ENCODE results near the gene KLF13.

Gene KLF13

DNA sequence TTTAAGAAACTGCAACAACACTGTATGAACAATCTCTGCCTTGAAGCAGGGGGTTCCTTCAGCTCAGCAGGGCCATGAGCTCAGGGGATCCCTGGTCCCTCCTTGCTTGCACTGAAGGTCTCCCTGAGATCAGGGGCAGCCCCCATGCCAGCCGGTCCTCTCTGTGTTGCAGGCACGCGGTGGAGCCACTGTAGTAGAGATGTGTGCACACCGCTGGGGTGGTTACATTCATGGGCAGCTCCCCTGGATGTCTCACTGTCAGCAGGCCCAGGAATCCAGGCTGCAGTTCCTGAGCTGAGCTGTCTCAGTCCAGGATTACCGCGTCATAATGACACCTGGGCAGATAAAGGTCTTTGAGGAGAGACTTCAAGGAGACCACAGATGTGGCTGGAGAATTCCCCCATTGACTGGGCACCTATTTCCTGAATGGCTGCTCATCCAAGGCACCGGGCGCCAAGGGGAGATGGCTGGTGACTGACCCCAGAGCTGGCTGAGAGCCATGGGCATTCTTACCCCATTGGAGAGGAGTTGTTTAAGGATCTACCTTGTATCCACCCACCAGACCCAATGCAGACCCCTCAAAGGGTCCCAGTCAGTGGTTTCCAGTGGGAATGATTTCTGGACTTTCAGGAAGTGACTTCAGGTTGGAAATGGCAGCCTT is 10.4 kb upstream of the KLF13 start:
- Mint-ChIP-seq H3K4me1 (ENCODE audit: low read depth) (peaks cover 35% of the 10 kb centered on the region), H3K27ac (no peak overlapping the region), H3K9me3 (peaks cover 10% of the 10 kb centered on the region), H3K36me3 (ENCODE audit: low read depth) (no peaks in the 10 kb centered on the region), H3K27me3 (peaks cover 4% of the 10 kb centered on the region), H3K4me3 (no peak overlapping the region)
- intact Hi-C loops (cut with micrococcal nuclease), result no loop called here

GRCh38 chr15:31317017-31317416 is 9.6 kb upstream of the KLF13 start:
- peaks cover 35% of the 10 kb centered on the region for H3K4me1 Mint-ChIP-seq (ENCODE audit: low read depth)
- H3K27ac Mint-ChIP-seq, result no peak overlapping the region
- H3K4me3 Mint-ChIP-seq, result no peak overlapping the region

GRCh38 chr15:31317421-31318327 is 9.0 kb upstream of the KLF13 start:
- Mint-ChIP-seq H3K36me3 (ENCODE audit: low read depth) (no peaks in the 10 kb centered on the region), H3K4me1 (ENCODE audit: low read depth) (peaks cover 38% of the 10 kb centered on the region), H3K27me3 (peaks cover 4% of the 10 kb centered on the region), H3K27ac (no peak overlapping the region), H3K9me3 (peaks cover 10% of the 10 kb centered on the region), H3K4me3 (no peak overlapping the region)
- intact Hi-C loops (cut with micrococcal nuclease), result no loop called here

More at GRCh38 chr15:31317017-31317416, 9.6 kb upstream of the KLF13 start:
- Mint-ChIP-seq H3K36me3 (ENCODE audit: low read depth) (no peaks in the 10 kb centered on the region), H3K9me3 (peaks cover 10% of the 10 kb centered on the region), H3K27me3 (peaks cover 4% of the 10 kb centered on the region)
- intact Hi-C loops (cut with micrococcal nuclease), result no loop called here

- Mint-ChIP-seq H3K4me1 (ENCODE audit: low read depth) (peaks cover 45% of the 10 kb centered on the region), H3K4me3 (no peak overlapping the region), H3K27me3 (peaks cover 4% of the 10 kb centered on the region), H3K9me3 (peaks cover 6% of the 10 kb centered on the region), H3K36me3 (ENCODE audit: low read depth) (peaks cover 4% of the 10 kb centered on the region), H3K27ac (no peak overlapping the region)
- intact Hi-C loops (cut with micrococcal nuclease), result no loop called here
Measured at GRCh38 chr15:31318429-31318828, 8.2 kb upstream of the KLF13 start.

DNA sequence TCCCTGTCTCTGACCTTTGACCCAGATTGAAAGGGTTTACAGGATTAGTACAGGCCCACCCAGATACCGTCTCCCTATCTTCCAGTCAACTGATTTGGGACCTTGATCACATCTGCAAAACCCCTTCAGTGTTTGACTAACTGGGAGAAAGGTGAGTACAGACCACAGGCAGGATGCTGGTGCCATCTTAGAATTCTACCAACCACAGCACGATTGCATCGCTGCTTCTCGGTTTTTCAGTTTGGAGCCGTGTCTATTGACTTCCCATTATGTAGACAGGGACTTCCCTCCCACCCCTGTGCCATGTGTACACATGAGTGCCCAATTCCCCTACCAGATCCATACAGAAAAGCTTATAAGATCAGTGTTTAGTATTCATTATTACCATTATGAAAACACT is 6.6 kb upstream of the KLF13 start:
- Mint-ChIP-seq H3K4me1 (ENCODE audit: low read depth) (peaks cover 61% of the 10 kb centered on the region), H3K9me3 (no peaks in the 10 kb centered on the region), H3K27ac (peak overlapping the region; percentile 11), H3K36me3 (ENCODE audit: low read depth) (peaks cover 10% of the 10 kb centered on the region), H3K27me3 (peaks cover 2% of the 10 kb centered on the region), H3K4me3 (no peak overlapping the region)
- intact Hi-C loops (cut with micrococcal nuclease), result no loop called here

DNA sequence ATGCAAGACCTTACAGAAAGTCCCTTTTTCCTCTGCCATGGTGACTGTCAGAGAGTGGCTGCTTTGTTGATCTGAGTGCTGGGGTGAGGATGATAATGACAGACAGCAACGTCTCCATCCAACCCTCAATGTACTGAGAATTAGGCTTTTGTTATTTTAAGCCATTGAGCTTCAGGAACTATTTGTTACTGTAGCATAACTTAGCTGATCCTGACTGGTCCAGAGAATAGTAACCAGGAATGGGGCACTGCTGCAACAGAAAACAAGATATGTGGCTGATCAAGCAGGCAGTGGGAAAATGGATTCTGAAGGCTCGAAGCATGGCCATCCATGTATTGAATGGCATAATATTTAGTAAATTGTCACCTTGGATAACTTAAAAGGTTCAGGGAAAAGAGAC is 5.2 kb upstream of the KLF13 start:
- Mint-ChIP-seq H3K4me3 (no peak overlapping the region), H3K27ac (no peak overlapping the region), H3K4me1 (ENCODE audit: low read depth) (peaks cover 62% of the 10 kb centered on the region), H3K27me3 (peaks cover 2% of the 10 kb centered on the region), H3K9me3 (no peaks in the 10 kb centered on the region), H3K36me3 (ENCODE audit: low read depth) (peaks cover 17% of the 10 kb centered on the region)
- intact Hi-C loops (cut with micrococcal nuclease), result no loop called here

GRCh38 chr15:31322504-31322903 is 4.1 kb upstream of the KLF13 start:
- peaks cover 54% of the 10 kb centered on the region for H3K4me1 Mint-ChIP-seq (ENCODE audit: low read depth)
- no peak overlapping the region for H3K4me3 Mint-ChIP-seq
- H3K27me3 Mint-ChIP-seq, result peaks cover 2% of the 10 kb centered on the region
- H3K9me3 Mint-ChIP-seq, result no peaks in the 10 kb centered on the region
- H3K36me3 Mint-ChIP-seq (ENCODE audit: low read depth), result peaks cover 17% of the 10 kb centered on the region
- H3K27ac Mint-ChIP-seq, result peak overlapping the region; percentile 27
- intact Hi-C loops (cut with micrococcal nuclease), result no loop called here

- H3K36me3 Mint-ChIP-seq (ENCODE audit: low read depth), result peaks cover 26% of the 10 kb centered on the region
- peak overlapping the region; percentile 94 for H3K4me3 Mint-ChIP-seq
- peak overlapping the region; percentile 97 for H3K27ac Mint-ChIP-seq
- H3K9me3 Mint-ChIP-seq, result no peaks in the 10 kb centered on the region
- peaks cover 50% of the 10 kb centered on the region for H3K4me1 Mint-ChIP-seq (ENCODE audit: low read depth)
- no peaks in the 10 kb centered on the region for H3K27me3 Mint-ChIP-seq
- intact Hi-C loops (cut with micrococcal nuclease), result no loop called here
Measured at GRCh38 chr15:31323627-31324026, 3.0 kb upstream of the KLF13 start.

GRCh38 chr15:31324186-31324585 is 2.4 kb upstream of the KLF13 start:
- Mint-ChIP-seq H3K27ac (peak overlapping the region; percentile 97), H3K4me3 (peak overlapping the region; percentile 94), H3K9me3 (no peaks in the 10 kb centered on the region), H3K27me3 (no peaks in the 10 kb centered on the region), H3K36me3 (ENCODE audit: low read depth) (peaks cover 32% of the 10 kb centered on the region), H3K4me1 (ENCODE audit: low read depth) (peaks cover 53% of the 10 kb centered on the region)
- intact Hi-C loops (cut with micrococcal nuclease), result no loop called here

DNA sequence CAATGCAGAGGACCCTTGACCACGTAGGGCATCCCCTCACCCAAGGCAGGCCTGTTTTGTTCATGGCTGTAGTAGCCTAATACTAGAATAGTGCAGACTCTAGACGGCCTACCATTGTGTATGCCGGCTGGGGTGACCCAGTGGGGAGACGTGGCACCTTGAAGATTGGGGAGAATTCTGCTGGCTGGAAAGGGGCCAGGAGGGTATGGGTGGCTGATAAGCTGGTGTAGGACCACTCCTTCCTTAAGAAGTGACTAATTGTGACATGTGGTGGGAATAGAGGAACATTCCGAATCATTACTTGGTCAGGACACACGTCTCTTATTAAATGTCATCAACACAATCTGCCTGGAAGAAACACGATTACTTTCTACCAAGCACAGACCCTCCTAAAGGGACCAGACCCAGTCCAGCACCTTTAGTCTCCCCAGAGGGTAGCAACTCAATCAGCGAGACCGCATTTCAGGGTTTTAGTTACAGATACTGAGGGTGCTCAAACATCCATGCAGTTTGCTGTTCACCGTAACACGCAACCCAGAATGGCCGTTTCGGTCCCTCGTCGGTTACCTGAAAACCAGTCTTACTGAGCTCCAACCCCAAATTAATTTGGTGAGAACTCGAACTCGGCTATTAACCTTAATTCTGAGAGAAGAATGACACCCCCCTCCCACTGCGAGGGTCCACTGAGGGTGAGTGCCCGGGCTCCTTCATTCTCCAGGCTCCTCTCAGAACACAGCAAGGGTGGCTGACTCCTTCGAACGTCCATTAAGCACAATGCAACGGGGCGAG is 1.6 kb upstream of the KLF13 start:
- Mint-ChIP-seq H3K27me3 (no peaks in the 10 kb centered on the region), H3K4me1 (ENCODE audit: low read depth) (peaks cover 53% of the 10 kb centered on the region), H3K36me3 (ENCODE audit: low read depth) (peaks cover 40% of the 10 kb centered on the region), H3K4me3 (peak overlapping the region; percentile 94), H3K9me3 (no peaks in the 10 kb centered on the region), H3K27ac (peak overlapping the region; percentile 97)
- intact Hi-C loops (cut with micrococcal nuclease), result no loop called here

DNA sequence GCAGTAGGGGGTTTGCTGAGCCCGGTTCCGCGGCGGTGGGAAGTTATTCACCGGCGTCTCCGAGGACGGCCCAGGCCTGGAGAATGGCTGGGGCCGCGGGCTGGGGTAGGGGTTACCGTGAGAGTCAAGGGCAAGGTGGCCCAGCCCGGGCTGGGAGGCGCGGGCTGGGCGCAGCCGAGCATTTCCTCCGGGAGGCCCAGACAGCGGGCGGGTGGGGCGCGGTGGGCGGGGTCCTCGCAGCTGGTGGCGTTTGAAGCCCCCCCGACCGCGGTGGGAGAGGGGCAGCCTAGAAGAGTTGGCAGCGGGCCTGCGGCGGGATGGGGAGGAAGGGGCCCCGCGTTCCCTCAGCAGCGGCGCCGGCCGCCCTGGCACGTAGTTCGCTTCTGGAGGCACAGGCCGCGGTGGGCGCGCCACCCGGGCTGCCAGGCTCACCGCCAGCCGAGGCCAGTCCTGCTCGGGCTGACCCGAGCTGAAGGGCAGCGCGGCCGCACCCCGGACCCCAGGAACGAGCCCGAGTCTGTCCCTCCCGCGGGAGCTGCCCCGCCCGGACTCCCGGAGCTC is 960 bp upstream of the KLF13 start:
- intact Hi-C loops (cut with micrococcal nuclease), result loop anchor here (1.0 to 2.0 kb wide), 2 partner anchors 109 kb away; no protein-coding TSS in a partner anchor
- H3K4me1 Mint-ChIP-seq (ENCODE audit: low read depth), result peaks cover 54% of the 10 kb centered on the region
- H3K4me3 Mint-ChIP-seq, result peak overlapping the region; percentile 94
- H3K27me3 Mint-ChIP-seq, result no peaks in the 10 kb centered on the region
- no peaks in the 10 kb centered on the region for H3K9me3 Mint-ChIP-seq
- peaks cover 47% of the 10 kb centered on the region for H3K36me3 Mint-ChIP-seq (ENCODE audit: low read depth)
- peak overlapping the region; percentile 97 for H3K27ac Mint-ChIP-seq

- peaks cover 68% of the 10 kb centered on the region for H3K4me1 Mint-ChIP-seq (ENCODE audit: low read depth)
Measured at GRCh38 chr15:31326875-31327668, 437 bp downstream of the KLF13 start.

More at GRCh38 chr15:31326875-31327668, 437 bp downstream of the KLF13 start:
- no peaks in the 10 kb centered on the region for H3K27me3 Mint-ChIP-seq
- peak overlapping the region; percentile 97 for H3K27ac Mint-ChIP-seq
- H3K9me3 Mint-ChIP-seq, result no peaks in the 10 kb centered on the region
- peak overlapping the region; percentile 69 for H3K4me3 Mint-ChIP-seq
- peaks cover 61% of the 10 kb centered on the region for H3K36me3 Mint-ChIP-seq (ENCODE audit: low read depth)
- intact Hi-C loops (cut with micrococcal nuclease), result loop anchor here (1.0 to 2.0 kb wide), 2 partner anchors 108 to 111 kb away; no protein-coding TSS in a partner anchor
